Anterior cingulate cortex (tissue), 58 donors: ENCODE data around the gene STK17A.
A peak's percentile ranks its signal among the peaks of the same experiment; 100 is the strongest.

Experiments
- DNase-seq, 58 donors: peaks; one replicate each; lab custom pipeline; 2025; lab: John Stamatoyannopoulos, UW

Gene STK17A

DNA sequence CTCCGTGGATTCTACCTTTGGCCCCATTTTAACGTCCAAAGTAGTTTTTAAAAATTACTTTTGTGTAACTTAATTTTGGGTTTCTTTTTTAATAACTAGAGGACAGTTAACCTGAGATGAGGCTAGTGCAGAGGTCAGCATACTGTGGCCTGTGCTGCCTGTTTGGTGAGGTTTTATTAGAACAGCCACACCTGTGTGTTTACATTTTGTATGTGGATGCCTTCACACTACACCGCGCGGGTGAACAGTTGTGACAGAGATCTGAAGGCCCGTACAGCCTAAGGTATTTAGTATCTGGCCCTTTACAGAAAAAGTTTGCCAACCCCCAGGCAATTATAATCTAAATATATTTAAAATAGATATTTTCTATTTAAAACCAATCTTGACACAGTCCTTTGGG, 46.9 kb downstream of the STK17A start:
- DNase-seq: no peak

DNA sequence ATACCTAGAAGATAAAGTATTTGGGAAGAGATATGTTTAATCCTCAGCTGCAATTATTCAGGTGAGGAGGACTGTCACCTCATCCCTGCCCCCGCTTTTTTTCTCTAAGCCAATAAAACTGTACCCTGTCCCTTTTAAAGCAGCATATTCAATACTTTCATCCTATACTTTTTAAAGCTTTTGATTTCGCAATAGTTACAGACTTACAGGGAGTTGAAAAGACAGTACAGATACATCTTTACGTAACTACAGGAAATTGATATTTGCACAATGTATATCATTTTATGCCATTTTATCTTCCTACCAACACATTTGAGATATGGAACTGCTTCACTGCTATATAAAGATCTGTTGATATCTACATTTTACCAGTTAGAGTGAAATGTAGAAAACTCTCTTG, 47.6 kb downstream of the STK17A start:
- DNase-seq: no peak

DNA sequence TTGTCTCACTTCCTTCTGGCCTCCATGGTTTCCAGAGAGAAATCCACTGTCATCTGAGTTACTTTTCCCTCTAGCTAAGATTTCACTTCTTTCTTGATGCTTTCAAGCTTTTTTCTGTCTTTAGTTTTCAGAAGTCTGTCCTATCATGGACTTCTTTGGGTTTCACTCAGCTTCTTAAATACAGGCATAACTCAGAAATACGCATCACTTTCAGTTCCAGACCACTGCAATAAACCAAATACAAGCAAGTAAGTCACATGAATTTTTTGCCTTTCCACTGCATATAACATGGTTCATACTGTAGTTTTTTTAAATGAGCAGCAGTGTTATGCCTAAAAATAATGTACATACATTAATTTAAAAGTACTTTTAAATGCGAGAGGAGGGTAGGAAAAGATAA, 48.7 kb downstream of the STK17A start:
- DNase-seq: no peak

DNA sequence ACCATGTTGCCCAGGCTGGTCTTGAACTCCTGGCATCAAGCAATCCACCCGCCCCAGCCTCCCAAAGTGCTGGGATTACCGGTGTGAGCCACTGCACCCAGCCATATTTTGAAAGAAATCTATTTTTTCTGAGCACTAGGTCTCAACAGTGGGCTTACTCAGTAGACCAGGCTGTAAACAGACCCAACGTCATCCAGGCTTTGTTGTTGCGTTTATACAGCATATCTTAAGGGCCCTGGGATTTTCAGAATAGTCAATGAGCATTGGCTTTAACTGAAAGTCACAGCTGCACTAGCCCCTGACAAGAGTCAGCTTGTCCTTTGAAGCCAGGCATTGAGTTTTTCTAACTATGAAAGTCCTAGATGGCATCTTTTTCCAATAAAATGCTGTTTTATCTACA, 49.8 kb downstream of the STK17A start:
- no peak for DNase-seq

DNA sequence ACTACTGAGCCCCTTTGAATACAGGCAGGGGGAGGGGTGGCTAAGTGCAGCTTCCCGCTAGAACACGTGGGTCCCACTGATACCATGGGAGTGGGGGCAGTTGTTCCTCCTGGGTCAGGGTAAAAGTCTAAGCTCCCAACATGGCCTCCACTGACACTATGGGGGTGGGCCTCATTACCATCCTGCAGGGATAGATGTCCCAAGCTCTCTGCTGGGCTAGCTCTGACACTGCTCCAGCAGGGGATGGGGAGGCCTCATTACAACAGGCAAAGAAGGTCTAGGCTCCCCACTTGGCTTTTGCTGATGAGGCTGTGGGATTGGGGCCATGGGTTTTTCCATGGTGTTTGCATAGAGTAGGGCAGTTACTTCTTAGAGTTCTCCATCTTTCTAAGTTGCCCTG, 51.5 kb downstream of the STK17A start:
- DNase-seq: no peak

DNA sequence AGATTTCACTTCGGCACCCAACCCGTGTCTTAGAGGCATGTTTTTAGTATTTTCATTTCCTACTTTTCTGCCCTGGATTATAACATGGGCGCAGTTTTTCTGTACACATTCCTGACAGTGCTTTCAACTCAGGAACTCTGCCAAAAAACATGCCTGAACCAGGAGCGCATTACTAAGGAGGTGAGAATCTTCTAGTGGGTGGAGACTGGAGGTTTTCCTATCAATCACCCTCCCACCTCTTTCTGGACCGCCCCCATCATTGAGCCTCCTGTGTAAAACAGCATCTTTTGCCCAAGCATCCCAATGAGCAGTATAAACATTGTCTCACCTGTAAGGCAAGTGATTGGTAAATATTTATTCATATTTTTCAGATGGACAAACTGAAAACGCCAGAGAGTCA, 53.2 kb downstream of the STK17A start:
- no peak for DNase-seq

DNA sequence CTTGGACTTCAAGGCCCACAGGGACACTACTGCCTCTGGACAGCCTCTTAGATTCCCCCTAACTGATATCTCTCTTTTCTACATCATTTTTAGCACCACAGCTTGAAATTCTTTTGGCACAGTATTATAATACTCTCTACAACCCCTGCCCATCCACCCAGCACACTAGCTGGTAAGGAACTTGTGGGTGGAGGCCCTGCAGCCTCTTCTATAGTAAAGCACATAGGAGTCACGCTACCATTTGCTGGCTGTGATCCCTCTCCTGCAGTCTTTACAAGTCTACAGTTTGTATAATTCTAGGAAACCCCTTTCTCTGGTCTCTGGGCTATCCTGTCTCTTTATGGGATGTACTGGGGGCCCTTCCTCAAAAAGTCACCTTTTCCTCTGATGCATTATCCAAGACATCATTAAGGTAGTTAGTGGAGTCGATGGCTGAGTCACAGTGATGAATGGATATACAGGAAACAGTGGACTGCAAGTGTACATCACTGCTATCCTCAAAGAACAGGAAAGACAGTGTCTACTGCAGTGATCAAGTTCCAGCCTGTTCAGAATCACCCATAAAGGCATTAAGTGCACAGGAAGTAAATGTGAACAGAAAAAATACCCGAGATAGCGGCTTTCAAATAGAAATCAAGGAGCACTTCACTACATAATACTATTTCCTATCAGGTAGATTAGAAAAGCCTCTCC, 54.4 kb downstream of the STK17A start:
- DNase-seq: no peak

DNA sequence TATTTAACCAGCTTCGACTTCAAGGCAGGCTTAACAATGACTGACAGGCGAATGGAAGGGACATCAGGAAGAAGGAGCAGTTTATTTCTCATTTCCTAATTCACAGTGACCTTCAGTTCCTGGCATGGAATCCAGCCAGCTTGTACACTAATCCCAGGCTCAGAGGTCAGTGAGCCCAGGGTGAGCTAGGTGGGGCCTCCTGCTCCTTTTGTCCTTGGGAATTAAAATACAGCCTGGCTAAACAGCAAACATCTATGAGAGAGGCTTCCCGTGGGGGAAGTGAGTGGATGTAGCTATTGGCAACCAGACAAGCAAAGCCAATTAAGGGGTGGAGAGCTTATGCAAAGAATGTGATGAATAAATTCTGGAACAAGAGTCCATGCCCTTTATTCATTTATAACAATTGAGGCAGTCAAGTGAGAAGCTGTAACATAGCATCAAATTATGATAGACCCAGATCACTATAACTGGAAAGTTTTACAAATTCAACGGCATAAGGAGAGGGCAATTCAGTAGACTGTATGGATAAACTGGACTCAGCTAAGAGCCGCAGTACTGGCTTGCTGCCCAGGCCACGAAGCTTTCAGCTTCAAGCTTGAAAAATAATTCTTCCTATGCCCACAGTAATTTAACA, 57.1 kb downstream of the STK17A start:
- DNase-seq: peak in 8 of 58 donors; percentile 4 to 30 (median 13)

DNA sequence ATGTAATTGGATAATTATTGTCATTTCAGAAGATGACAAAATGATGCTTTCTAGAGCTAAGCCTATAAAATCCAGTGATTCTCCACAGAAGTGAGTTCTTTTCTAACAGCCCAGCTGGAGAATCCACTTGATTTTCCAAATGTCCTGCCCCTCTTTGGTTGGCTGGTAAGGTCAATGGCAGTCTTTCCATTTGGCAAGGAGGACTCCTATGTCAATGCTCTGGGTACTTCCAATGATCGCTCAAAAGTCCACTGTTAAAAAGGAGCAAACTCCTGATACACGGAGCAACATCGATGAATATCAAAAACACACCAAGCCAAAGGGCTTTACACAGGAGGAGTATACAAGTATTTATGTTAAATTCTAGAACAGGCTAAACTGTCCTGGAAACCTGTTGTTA, 57.8 kb downstream of the STK17A start:
- no peak for DNase-seq

DNA sequence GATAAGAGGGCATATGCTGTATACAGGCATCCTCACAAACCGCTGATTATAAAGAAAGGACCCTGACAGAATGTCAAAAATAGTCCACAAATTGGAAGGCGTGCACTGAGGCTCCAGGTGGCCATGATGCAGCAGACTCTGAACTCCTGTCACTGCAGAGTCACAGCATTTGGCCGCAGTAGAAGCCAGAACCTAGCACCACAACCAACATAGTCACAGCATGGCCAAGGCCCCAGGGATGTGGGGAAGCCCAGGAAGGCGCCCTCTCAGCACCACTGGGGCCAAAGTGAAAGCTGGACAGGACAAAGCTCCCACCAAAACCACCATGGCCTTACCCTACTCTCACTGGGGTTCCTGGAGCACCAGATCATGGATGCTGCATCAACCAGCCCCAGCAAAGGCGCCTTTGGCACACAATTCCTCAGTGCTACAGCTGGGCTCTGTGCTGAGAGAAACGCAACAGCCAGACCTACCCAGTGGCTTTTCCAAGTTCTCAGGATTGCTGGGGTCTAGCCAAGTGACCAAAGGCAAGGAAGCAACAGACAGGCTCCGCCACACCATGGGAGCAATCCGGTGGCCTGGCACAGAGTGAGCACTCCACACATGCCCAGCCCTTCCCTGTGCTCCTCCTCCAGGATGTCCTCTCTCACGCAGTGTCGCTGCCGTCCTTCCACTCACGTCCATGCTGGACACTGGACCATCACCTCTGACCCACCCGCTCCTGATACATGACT, 60.2 kb downstream of the STK17A start:
- no peak for DNase-seq

DNA sequence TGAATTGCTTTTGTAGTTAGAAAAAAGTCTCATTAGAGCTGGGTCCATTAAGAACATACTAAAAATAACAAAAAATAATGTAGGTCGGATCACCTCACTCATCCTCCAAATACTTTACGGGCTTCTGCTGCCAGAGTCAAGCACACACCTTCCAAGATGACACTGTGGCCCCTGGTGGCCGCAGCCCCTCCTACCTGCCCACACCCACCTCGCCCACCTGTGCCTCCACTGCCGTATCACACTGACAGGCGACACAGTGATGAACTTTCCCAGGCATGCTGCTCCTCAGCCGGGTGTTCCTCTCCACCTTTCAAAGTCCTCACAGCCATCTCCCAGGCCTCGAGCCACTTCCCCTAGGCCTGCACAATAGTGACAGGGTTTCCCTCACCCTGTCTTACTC, 60.9 kb downstream of the STK17A start:
- no peak for DNase-seq

DNA sequence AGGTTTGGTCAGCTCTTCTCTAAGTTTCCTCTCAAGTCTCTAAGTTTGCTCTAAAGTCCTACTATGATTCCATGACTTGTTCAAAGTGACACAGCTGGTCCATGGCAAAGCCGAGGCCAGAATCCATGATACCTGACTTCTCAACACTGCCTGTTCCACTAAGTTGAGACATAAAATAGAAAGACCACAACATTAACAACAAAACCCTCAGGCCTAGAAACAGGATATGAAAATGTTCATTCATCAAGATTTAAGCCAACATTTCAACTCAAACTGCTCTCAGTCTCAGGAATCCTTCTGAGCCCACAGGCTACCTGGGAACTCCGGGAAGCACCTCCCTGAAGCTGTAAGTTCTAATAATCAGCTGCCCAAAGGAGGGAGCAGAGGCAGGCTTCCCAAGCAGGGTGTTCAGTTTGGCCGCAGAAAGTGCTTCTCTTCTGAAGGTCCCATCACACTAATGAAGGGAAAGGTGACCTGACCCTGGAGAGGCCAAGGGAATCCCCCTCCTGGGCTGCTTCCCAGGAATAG, 62.9 kb downstream of the STK17A start:
- no peak for DNase-seq

DNA sequence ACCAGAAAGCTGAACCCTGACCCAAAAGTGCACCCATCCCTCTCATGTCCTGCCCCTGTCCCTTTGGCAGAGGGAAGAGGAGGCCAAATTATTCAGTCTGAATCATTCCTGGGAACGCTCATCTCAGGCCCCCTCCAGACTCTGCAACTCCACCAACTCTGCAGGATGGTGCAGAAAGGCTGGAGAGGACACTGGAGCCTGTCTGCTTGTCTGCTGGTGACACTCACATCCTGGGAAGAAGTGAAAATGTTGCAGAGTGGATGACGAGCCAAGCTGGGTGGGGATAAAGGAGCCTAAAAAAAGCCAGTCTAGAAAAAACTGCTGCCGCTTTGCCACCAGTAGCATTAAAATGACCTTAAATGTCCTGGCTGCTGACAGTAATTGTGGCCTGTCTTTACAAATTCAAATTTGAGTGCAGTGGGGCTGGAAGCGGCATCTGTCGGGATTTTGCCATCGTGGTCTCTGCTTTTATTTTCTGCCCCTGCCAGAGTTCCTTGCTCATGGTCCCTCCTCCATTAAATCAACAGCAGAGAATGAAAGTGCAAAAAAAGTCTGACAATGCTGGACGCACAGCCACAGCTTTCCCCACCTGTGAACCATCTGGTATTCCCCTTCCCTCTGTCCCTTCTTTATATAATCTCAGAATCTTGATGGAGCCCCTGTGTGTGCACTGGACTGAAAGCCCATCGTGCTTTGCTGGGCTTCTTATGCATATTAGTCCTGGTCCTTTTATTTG, 63.9 kb downstream of the STK17A start:
- peak in 31 of 58 donors; percentile 17 to 65 (median 37) for DNase-seq

DNA sequence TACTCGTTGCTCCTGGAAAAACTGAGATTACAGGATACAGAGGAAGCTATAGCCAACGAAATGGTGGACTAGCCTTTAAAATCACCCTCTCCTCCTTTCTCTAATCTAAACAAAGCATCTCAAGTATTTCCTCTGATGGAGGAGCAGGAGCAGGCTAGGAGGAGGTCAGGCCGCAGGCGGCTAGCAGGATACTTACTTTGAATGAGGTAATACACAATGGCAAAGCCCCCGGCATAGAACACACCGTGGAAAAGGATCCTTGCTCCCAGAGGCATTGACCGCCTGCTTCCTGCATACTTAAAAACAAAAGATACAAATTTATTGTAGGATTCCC, 64.4 kb downstream of the STK17A start:
- no peak for DNase-seq

DNA sequence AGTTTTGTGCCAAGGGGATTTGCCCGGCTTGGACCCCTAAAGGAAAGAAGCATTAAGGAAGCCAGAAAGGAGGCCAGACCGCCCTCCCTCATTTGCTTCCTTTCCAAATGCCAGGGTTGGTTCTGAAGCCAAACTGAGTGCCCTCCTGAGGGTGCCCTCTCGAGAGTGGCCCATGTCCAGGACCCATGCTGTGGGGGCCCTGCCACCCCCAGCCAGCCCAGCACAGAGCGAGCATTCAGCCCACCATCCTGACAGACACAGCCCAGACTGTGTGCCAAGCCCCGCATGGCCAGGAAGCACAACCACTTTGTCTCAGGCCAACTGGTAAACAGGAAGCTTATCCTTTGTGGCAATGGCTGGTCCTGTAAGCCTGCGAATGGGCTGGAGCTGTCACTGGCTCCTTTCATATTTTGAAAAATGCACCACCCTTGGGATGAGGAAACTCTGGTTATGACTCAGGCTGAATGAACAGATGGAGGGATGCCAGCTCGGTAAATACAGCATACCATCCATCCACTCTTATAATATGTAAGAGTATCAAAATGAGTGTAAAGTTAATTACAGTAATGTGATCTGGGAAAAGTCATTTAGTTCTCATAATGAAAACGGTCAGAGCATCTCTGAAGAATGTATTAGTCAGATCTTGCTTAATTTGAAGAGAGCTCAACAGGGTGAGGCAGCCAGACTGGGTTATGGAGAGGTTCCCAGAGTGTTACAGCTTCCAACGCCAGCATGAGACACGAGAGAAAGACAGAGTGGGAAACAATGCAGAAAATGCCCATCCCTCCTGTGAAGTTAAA, 65.0 kb downstream of the STK17A start:
- DNase-seq: peak in 54 of 58 donors; percentile 9 to 92 (median 71)

DNA sequence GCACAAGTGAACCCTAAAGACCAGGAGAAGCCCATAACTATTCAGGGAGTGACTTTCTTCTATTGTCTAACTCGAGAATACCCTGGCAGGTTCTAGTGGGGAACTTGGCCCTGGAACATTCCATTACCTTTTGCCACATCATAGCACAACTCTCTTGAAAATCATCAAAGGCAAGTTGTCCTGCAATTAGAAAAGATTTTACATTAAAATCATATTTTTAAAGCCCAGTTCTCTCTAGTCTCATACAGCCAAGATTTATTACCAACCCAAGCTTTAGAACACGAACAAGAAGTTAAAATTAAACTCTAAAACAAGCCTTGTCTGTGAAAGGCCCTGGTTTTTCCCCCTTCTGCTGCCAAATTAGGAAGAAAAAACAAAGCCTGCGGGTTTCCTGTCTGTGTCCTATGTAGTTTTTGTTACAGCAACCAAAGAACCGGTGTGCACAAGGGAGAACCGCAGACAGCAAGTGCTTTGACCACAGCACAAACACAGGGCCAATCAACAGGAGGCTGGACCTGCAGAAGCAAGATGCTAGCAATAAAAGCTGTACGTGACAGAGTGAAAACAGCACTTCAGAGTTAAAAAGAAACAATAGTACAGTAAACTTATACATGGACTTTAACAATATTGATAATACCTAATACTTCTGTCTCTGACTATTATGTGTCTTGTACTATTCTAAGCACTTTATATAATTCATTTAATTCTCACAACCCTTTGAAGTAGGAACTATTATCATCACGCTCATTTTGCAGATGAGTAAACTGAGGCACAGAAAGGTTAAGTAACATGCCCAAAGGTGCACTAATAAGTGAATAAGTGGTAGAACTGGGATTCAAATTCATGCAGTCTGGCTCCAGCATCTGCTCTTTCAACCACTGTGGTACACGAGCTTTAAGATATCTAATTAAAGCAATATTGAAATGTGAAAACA, 65.8 kb downstream of the STK17A start:
- peak in 18 of 58 donors; percentile 11 to 73 (median 22) for DNase-seq

DNA sequence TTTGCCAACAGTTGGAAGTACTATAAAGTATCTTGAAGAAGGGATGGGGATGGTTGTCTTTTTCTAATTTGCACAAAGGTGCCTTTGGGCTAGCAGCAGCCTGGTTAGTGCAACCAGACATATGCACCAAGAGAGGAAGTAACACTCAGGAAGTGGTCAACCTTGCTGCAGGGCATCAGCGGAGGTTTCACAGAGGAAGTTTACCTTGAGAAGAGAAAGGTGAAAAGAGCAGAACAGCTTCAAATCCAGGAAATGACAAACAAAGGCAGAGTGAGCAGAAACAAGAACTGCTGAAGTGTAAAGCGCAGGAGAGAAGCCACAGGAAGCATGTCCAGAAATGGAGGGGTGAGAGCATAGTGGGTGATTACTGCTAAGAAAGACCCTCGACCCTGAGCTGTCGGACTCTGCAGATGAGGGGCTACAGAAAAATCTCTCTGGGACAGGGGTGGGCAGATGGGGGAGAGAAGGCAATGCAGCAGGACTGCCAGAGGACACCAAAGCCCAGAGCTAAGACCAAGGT, 66.9 kb downstream of the STK17A start:
- DNase-seq: no peak

DNA sequence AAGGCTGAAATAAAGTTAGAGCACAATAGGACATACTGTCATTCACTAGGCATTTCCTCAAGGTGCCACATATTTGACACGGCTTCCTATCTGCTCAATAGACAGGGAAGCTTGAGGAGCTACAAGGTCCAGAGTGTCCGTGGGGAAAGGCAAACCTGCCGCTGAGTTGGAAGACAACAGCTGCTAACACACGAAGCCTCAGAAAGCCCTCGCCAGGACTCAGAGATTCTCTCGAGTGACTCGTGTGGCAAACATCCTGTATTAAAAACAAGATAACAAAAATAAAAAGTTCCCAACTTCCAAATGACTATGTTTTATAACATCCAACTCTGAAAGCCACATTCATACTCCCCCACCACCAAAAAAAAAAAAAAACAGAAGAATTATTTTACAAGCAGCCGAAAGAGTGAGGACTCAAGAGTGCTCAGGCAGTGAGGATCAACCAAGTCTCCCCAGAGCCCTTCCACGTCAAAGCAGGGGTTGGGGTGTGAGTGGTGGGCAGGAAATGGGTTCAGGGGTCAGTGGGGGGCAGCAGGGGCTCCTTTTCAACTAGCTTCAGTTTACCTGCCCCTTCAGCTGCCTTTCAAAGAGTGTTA, 67.6 kb downstream of the STK17A start:
- no peak for DNase-seq
